Stromal cell of bone marrow (primary cell): Measurements from ENCODE around the gene CTCF.

ENCODE experiments used
- DNase-seq: peaks from one replicate; pipeline ENCODE4 v3.0.0-alpha.2; 2012; ENCODE audit warnings: low read depth

Gene CTCF

GRCh38 chr16:67652578-67653127 is 90.3 kb downstream of the CTCF start:
- no peak for DNase-seq

- DNase-seq: no peak
These were observed 90.9 kb downstream of the CTCF start for GRCh38 chr16:67653128-67653788.

GRCh38 chr16:67653789-67654402 is 91.6 kb downstream of the CTCF start:
- no peak for DNase-seq

GRCh38 chr16:67654403-67654911 is 92.1 kb downstream of the CTCF start:
- DNase-seq: no peak

- no peak for DNase-seq
These were observed 93.0 kb downstream of the CTCF start for GRCh38 chr16:67655363-67655762.

GRCh38 chr16:67656344-67657016 is 94.2 kb downstream of the CTCF start:
- no peak for DNase-seq

- DNase-seq: no peak
These were observed 94.8 kb downstream of the CTCF start for GRCh38 chr16:67657017-67657608.

- no peak for DNase-seq
These were observed 95.6 kb downstream of the CTCF start for GRCh38 chr16:67657751-67658518.

- DNase-seq: no peak
These were observed 96.7 kb downstream of the CTCF start for GRCh38 chr16:67658849-67659674.

- peak; percentile 80 for DNase-seq
These were observed 97.6 kb downstream of the CTCF start, which contains the start of gene ACD for GRCh38 chr16:67659675-67660563. TSS of gene ACD (minus strand) at chr16:67660260. CDS start at chr16:67660220, 40 bp downstream.

- DNase-seq: peak; percentile 95
These were observed 98.3 kb downstream of the CTCF start, which contains the start of gene PARD6A for GRCh38 chr16:67660564-67661028. TSS of gene PARD6A (plus strand) at chr16:67660960. CDS start at chr16:67661039, 79 bp downstream.

GRCh38 chr16:67661101-67661761 is 98.9 kb downstream of the CTCF start:
- DNase-seq: no peak

GRCh38 chr16:67661886-67662652 is 99.7 kb downstream of the CTCF start:
- no peak for DNase-seq

GRCh38 chr16:67662653-67663010 is 100.3 kb downstream of the CTCF start:
- DNase-seq: no peak

- no peak for DNase-seq
These were observed 101.0 kb downstream of the CTCF start for GRCh38 chr16:67663151-67663876.

- no peak for DNase-seq
These were observed 101.5 kb downstream of the CTCF start for GRCh38 chr16:67663877-67664222.

- DNase-seq: no peak
These were observed 101.9 kb downstream of the CTCF start for GRCh38 chr16:67664258-67664657.

GRCh38 chr16:67664871-67665270 is 102.5 kb downstream of the CTCF start:
- no peak for DNase-seq
